ENCODE data around the gene SLC7A6OS.

SLC7A6OS gene

GRCh38 chr16:68350813-68351350 is 40.1 kb upstream of the SLC7A6OS start:
- in situ Hi-C loops (cut with HindIII; ENCODE audit: low sequenced_read_pairs), result no loop called here

GRCh38 chr16:68349838-68350410 is 39.2 kb upstream of the SLC7A6OS start:
- in situ Hi-C loops (cut with HindIII; ENCODE audit: low sequenced_read_pairs), result no loop called here
- H3K4me3 ChIP-seq (ENCODE audit: low read depth, low read length), result no peak overlapping the region
- TF ChIP-seq CTCF (IDR thresholded peaks at IDR 0.05; ENCODE audit: low read depth, low read length, missing control alignments), result no peak
- DNase-seq (ENCODE audit: low read depth), result no peak

More at GRCh38 chr16:68350813-68351350, 40.1 kb upstream of the SLC7A6OS start:
- no peak overlapping the region for H3K4me3 ChIP-seq (ENCODE audit: low read depth, low read length)
- no peak for TF ChIP-seq CTCF (IDR thresholded peaks at IDR 0.05; ENCODE audit: low read depth, low read length, missing control alignments)
- no peak for DNase-seq (ENCODE audit: low read depth)

- DNase-seq (ENCODE audit: low read depth), result no peak
- in situ Hi-C loops (cut with HindIII; ENCODE audit: low sequenced_read_pairs), result no loop called here
- no peak overlapping the region for H3K4me3 ChIP-seq (ENCODE audit: low read depth, low read length)
- TF ChIP-seq CTCF (IDR thresholded peaks at IDR 0.05; ENCODE audit: low read depth, low read length, missing control alignments), result no peak
These were observed 38.1 kb upstream of the SLC7A6OS start for GRCh38 chr16:68348639-68349445.

- in situ Hi-C loops (cut with HindIII; ENCODE audit: low sequenced_read_pairs), result no loop called here
- no peak for DNase-seq (ENCODE audit: low read depth)
- no peak for TF ChIP-seq CTCF (IDR thresholded peaks at IDR 0.05; ENCODE audit: low read depth, low read length, missing control alignments)
These were observed 36.9 kb upstream of the SLC7A6OS start for GRCh38 chr16:68347605-68348004.

GRCh38 chr16:68346892-68347480 is 36.2 kb upstream of the SLC7A6OS start:
- no peak for DNase-seq (ENCODE audit: low read depth)
- TF ChIP-seq CTCF (IDR thresholded peaks at IDR 0.05; ENCODE audit: low read depth, low read length, missing control alignments), result no peak
- in situ Hi-C loops (cut with HindIII; ENCODE audit: low sequenced_read_pairs), result no loop called here
- no peak overlapping the region for H3K4me3 ChIP-seq (ENCODE audit: low read depth, low read length)

More at GRCh38 chr16:68347605-68348004, 36.9 kb upstream of the SLC7A6OS start:
- no peak overlapping the region for H3K4me3 ChIP-seq (ENCODE audit: low read depth, low read length)

GRCh38 chr16:68345958-68346635 is 35.4 kb upstream of the SLC7A6OS start:
- no peak overlapping the region for H3K4me3 ChIP-seq (ENCODE audit: low read depth, low read length)
- DNase-seq (ENCODE audit: low read depth), result no peak
- TF ChIP-seq CTCF (IDR thresholded peaks at IDR 0.05; ENCODE audit: low read depth, low read length, missing control alignments), result no peak
- in situ Hi-C loops (cut with HindIII; ENCODE audit: low sequenced_read_pairs), result no loop called here

Measured in astrocyte of the cerebellum (primary cell).